HG02798 (cell line): ENCODE measurements around the gene CYSTM1.

Experiments used
- ATAC-seq: cut with Tn5 transposase; IDR thresholded peaks from one replicate; pipeline ENCODE4 v1.9.1; 2021; ENCODE audit warnings: mild to moderate bottlenecking; ENCODE audit not compliant: unreplicated experiment, poor library complexity

The CYSTM1 gene, protein sequence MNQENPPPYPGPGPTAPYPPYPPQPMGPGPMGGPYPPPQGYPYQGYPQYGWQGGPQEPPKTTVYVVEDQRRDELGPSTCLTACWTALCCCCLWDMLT

DNA sequence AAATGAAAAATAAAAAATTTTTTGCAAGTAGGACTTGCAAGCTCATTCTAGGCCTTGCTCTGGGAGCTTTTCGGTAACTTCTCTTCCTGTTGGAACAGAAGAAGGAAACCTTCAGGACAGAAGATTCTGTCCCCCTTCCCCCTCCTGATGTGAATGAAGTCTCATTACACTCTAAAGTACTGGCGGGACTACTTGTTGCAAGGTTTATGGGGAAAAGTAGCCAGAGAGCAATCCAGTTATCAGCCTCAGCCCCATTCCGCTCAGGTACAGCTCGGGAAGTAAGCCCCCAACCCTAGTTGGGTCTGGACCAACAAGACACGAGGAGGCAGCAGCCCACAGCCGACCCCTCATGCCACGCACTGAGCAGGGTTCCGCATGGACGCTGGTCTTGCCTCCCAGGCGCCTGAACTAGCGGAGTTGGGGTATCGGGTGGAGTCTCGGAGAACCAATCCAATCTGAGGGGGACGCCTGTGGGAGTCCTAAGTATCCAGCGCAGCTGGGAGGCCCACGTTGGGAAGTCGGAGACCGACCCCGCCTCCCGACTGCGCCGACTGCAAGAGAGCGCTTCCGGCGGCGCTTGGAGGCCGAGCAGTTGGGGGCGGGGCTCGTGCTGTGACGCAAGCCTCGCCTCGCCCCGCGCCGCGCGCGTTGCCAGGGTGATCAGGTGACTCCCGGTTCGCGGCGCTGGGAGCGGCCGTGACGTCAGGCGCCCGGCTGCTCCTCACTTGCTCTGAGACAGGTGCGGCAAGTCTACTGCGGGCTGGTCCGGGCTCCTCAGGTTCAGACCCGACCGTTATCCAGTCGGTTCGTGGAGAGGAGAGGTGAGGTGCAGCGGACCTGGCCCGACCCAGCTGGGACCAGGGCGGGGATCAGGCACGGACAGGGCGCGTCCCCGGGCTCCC, at the start of gene CYSTM1:
TSS of gene CYSTM1 (plus strand) at position 724 of the 902 bp plus-strand sequence. CDS start 19,278 bp downstream, outside the sequence.
- peak; percentile 96 for ATAC-seq

DNA sequence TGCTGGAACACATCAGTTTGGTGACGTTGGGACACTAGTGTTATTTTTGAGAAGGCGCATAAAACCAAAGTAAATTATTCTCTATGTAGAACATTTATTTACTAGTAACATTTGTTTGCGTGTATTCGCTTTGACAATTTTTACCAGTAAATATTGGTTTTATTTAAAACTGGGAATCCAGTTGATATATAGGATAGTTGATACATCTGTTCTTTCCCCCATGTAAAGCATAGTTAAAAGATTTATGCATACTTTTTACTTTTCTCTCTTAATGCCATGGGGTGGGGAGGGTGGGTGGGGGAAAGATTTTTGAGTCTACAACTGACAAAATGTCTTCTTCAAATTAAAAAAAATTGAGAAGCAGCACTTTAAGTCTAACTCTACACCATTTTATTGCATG, 49.4 kb upstream of the CYSTM1 start, which contains the start of gene IGIP:
TSS of gene IGIP (plus strand) at position 301 of the 400 bp plus-strand sequence. CDS start 2,540 bp downstream, outside the sequence.
- ATAC-seq, result no peak

DNA sequence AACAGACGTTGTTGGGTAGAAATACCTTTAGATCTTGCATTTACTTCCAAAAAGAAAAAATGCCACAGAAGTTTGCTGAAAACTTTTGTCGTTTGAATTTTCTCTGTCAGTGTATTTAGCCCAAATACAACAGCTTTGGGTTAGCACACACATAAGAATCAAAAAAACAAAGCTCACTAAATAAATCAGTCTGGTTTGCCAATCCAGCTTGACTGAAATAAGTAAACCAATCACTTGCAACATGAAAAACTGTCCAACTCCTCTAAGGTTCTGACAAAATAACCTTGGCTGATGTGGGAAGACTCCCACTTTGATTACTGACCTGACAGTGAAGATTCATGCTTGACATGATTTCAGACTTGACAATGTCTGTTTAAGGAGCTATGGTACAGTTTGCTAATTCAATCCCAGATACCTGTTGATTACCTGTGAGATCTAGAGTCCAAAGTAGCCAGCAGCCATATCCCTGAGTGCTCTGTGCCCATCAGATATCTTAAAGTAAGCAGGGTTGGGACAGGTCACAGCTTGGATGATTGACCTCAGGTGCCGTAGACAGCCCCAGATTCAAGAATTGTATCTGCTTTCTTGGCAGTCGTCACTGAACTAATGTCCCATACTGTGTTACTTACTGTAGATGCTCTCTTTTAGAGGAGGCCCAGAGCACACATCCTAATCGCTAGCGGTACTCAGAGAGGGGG, 48.5 kb upstream of the CYSTM1 start:
- ATAC-seq, result no peak

DNA sequence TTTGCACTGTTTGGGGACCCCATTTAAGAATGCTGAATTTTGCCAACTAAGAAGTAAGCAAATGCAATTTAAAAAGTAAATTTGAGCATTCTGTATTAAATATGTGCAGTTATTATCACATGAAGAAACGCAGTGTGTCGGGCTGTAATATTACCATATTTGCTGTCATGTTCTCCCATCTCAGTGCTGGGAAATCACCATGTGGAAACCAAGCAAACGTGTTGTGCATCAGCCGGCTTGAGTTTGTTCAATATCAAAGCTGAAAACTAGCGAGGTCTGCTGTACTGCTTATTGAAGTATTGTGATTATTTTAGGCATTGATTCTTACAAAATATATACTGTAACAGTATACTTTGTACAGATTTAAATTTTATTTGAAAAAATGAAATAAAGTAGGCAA, 46.6 kb upstream of the CYSTM1 start:
- no peak for ATAC-seq

DNA sequence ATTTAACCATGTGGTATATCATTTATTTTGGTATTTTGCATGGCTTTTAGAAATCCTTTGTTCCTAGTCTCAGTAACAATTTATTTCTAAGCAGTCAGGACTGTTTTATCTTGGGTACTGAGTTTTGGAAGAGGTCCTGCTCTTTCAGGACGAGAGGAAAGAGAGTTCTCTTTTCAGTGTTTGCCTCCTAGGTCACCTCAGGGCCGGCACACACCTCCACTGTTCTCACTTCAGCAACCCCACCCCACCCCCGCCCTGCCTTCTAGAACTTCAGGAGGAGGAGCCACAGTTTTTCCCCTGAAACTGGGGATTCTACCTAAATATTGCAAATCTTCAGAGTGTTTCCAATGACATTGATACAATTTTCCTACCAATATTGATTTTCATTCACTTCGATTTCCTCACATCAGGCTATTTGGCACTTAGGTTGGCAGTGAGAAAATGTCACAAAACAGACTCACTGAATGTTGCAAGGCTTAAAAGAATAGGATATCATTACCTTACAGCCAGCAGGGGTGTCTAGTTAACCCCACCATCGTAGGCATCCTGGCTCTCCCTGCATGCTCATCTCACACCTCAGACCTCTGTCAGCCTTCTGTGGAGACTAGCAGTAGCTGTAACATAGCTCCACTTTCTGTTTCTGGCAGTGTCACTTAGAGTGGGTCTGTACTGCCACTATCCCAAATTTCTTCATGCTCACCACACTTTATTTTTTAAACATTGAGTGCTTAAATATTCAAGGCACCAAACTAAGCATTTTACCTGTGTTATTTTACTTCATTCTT, 43.8 kb upstream of the CYSTM1 start:
- no peak for ATAC-seq

DNA sequence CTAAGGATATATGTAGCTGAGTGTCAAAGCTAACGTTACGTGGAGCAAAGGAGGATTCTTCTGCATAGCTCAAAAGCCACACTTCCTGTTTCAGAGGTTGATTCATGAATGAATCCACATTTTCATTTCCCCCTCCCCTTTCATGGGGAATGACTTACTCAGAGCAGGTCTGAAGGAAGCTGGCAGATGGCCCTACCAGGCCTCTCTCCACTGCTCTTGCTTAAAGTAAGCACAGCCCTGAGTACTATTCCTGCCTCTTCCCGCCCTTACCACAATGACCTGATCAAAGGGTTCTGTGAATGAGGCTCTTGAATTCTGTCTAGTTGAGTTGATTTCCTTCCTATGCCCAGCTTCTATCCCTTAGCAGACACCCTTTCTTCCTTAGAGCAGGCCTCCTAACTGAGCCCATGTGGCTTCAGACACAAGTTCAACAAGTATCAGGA, 43.0 kb upstream of the CYSTM1 start:
- ATAC-seq, result no peak

DNA sequence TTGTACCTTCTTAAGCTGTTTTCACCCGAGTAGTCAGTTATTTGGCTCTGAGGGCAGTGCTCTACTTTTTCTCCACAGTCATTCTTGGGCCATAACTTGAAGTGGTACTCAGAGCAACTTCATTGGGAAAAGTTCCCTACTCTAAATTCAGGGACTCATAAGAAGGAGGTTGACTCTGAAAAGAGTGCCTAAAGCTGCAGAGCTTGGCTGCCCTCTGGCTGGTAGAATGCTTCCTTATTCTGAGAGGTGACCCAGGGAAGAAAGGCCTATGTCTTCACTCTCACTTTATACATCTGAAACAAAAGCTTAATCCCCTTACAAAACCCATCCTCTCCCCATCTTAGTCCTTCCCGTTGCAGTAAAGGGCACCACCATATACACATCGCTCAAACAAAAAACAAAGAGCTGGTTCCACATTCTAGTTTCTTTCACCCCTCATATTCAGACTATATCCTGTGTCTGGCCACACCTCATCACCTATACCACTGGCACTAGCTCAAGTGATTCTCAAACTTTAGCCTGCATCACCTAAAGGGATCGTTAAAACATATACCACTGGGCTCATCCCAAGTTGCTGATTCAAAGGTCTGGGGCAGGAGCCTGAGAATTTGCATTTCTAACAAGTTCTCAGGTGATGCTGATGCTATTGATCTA, 41.3 kb upstream of the CYSTM1 start:
- ATAC-seq, result no peak

DNA sequence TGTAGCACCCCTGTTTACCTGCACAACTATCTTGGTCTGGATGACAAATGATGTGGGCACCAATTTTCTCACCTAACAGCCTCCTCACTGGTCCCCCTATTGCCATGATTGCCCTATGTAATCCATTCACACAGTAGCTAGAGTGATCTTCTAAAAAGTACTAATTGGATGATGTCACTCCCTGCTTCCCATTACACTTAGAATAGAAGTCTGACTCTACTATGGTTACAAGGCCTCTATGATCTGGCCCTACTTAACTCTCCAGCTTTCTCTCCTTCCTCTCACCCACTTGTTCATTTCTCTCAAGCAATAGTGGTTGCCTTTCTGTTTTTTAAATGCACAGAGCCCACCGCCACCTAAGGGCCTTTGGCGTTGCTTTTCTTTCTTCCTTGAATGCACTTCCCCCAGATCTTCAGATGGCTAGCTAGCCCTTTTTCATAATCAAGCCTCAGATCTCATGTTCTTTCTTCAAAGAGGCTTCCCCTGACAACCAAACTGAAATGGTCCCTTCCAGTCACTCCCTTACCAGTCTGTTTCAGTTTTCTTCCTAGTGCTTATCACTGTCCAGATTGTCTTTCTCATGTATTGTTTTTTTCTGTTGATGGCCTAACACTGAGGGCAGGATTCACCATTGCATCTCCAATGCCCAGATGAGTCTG, 40.6 kb upstream of the CYSTM1 start:
- ATAC-seq, result no peak

DNA sequence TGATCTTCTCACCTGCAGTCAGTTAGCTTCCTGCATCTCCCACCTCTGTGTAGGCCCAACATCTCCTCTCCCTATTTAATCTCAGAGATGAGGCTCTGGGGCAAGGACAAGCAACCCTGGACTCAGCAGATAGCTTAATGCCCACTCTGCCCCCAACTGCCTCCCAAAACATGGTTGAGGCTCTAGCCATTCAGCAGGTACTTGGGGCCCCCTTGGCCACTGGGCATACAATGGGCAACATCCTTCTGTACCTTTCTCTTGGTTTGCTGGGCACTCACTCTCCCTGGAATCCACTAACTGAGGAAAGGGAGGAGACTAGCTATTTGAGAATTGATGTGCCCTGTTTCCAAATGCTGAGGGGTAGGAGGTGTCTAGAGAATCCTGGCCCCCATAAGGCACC, 39.9 kb upstream of the CYSTM1 start:
- no peak for ATAC-seq

DNA sequence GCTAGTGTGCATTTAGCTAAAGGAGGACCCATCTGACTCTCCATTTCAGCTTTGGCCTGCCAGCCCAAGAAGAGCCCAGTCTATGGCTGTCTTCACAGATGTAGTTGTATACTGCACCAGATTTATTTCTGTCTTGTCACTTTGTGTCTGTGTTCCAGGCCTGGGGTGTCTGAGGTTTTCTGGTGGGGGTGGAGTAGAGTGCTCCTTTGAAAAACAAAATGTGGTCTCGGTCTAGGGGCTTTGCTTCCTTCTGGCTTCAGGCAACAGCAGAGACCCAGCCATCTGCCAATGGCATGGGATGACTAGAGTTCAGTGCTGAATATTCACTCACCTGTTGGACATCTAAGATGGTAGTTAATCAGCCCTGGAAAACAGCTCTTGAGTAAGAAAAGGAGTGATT, 38.4 kb upstream of the CYSTM1 start:
- no peak for ATAC-seq

DNA sequence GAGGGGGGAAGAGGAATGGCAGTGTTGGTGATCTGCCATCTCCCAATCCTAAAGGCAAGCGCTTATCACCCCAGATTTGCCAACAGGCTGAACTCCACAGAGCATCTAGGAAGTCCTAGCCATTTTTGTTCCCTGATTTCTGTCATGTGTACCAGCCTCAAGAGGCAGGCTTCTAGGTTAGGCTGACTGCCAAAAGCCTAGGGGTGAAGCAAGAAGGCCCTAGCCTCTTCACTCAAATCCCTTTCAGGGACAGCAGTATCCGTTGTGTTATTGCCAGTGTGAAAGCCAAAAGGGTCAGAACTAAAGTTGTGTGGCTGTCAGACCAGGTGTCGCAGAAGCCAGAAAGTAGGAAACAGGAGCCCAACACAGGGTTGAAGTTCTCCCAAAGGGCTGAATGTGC, 34.6 kb upstream of the CYSTM1 start:
- ATAC-seq, result no peak

DNA sequence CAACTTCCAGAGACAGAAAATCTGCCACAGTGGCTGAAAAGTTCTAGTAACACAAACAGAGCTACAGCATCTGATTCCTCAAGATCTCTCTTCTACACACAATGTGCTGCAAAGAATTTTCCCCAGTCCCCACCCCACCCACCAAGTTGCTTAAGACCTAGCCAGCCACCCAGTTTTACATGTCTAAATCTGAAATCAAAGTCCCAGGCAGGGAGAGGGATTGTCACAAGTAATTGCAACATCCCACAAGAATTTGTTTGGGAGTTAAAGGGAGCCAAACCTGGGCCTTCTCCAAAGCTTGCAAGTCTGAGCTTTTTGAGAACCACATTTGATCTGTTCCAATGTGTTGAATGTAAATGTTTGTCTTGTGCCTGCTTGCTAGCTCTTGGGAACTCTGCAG, 33.7 kb upstream of the CYSTM1 start:
- ATAC-seq, result no peak

DNA sequence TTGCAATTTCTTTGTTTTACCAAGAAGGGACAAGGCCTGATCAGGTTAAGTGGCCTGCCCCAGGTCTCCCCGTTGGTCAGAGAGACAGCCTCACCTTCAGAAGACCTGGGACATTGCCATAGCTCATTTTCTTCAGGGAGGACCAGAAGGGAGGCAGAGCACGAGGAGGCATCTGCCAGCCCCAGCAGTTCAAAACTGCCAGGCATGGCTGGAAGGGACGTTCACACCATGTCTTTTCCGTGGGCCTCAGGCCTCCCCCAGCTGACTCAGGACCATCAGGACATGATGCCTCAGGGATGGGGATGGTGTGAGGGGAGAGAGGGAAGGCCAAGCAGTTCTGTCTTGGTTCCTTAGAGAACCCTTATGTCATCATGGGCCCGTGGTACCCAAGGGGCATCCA, 32.7 kb upstream of the CYSTM1 start:
- ATAC-seq, result no peak

DNA sequence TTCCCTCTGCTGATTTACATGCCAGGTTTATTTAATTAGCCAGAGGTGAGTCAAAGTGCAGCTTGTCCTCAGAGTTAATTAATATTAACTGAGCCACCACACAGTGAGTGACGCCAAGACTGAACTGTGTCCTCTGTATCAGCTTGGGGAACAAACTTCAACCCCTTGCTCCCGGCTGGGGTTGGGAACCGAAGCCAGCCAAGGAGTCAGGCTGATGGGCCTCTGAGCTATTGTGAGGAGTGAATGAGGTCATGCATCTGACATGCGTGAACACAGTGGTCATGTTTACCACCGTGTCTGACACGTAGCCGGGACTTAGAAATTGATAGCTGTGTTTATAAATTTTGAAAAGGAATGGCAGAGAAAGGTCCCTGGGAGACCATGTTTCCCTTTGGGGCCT, 32.1 kb upstream of the CYSTM1 start:
- ATAC-seq, result no peak

DNA sequence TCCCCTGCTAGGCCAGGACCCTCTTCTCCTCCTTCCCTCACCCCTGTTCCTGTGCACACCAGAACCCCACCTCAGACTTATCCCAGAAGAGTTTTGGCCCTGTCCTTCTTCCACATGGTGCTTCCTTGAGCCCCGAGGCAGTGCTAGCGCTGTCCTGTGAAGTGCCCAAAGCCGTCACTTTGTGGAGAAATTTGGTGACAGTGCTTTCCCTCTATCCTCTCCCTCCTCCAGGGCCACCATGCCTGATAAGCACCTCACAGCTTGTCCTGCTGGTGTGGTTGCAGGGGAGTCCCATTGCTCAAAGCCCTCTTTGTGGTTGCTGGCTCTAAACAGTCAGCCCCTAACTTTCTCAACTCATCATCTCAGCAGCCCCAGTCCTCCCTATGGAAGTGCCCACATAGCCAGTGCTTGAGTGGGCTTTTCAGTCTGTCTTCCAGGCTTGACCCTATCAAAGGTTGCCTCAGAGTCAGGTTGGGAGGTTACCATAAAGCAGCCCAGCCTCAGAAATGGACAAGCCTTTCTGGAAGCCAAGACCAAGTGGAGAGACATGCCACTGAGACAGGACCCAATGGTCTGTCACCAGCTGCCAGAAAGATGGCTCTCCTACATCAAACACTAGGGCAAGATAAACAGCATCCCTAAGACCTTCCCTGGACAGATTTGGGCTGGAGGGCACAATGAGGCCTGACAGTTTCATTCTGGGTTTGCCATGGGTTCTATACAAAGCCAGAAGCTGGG, 31.3 kb upstream of the CYSTM1 start:
- ATAC-seq, result peak; percentile 16

DNA sequence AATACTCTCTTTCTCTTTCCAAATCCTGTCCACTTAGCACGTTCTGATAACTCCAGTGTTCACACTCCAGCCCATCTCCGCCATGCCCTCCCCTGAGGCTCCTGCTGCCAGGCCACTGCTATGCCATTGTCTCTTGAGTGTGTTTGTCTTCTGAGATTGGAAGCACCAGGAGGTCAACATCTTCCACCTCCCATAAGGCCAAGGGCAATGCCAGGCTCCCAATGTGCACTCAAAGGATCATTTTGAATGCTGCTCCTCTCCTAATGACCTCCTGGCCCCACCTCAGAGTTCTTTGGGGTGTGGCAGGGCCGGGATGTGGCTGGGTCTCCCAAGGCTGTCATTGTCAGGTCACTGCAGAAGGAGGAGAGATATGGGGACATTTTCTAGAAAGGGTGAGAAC, 29.7 kb upstream of the CYSTM1 start:
- no peak for ATAC-seq

DNA sequence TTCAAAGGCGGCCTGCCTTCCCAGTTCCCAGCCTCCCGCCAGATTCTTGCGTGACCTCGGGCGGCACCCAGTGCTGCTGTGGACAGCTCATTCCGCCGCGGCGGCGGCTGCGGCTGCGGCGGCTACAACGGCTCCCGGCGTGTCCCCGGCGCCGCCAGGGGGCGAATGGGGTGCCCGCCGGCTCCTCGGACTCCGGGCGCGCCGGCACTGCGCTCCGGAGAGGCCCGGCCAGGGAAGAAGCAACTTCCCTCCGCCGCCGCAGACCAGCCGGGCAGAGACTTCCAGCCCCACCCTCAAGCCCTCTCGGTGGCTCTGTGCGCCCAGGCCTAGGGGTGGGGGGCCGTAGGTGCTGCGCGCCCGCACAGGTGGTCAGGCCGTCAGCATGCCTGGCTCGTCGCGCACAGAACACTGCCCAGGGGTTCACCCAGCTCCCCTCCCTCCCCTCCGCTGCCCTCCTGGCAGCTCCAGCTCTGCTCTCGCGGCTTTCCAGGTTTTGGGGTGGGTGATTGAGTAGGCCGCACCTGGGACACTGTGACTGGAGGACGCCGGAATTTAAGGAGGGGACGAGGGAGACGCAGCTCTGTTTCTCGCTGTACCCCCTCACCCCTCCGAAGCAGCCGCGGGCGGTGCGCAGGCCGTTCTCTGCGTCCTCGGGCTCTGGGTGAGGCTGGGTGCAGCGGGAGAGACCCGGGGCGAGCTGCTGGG, 29.0 kb upstream of the CYSTM1 start:
- peak; percentile 61 for ATAC-seq

DNA sequence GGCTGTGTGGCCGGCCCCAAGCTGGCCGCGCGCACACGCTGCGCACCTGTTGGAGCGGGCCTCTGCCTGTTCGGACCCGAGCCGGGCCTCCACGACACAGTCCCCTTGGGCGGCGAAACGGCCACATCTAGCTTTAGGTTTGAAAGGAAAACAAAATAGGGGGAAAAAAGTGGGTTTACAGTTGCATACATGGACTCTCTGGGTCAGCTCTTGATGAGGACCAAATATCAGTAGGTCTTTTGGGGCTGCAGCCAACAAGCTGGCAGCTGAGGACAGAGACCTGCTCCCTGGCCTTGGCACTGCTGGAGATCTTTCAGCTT, 28.5 kb upstream of the CYSTM1 start:
- no peak for ATAC-seq
